ENCODE measurements around the gene LRRC36. TPM values are rescaled to one million over a fixed set of nuclear protein-coding genes. Genes with fewer than 3 reads are reported as not detected.

LRRC36 gene
- total RNA-seq, 1 donor from 2014 or later = 0.69 TPM

GRCh38 chr16:67398546-67399217, 72.1 kb downstream of the LRRC36 start:
- CTCF ChIA-PET = interaction anchor here (1.0 to 2.0 kb wide), 4 partner anchors 9 to 138 kb away, joined by 3 to 8 read pairs (median 7); no protein-coding TSS in a partner anchor
- no peak overlapping the region for H3K27ac Mint-ChIP-seq
- H3K27me3 Mint-ChIP-seq = peaks cover 12% of the 10 kb centered on the region
- no peak for ATAC-seq (ENCODE audit: low read depth)
- peaks cover 7% of the 10 kb centered on the region for H3K4me1 Mint-ChIP-seq
- POLR2A ChIA-PET = interaction anchor here (0.7 kb wide), 1 partner anchor 9 kb away, joined by 5 read pairs; no protein-coding TSS in a partner anchor
- no peak overlapping the region for H3K4me3 Mint-ChIP-seq
- no peak for TF ChIP-seq CTCF (IDR thresholded peaks at IDR 0.05)
- H3K9me3 Mint-ChIP-seq = no peaks in the 10 kb centered on the region
- no peaks in the 10 kb centered on the region for H3K36me3 Mint-ChIP-seq (ENCODE audit: low read depth)
- no peak for DNase-seq
- intact Hi-C loops (cut with micrococcal nuclease) = loop anchor here (1.0 kb wide), 4 partner anchors 49 to 421 kb away; partner anchors contain the start of gene PLEKHG4

GRCh38 chr16:67399218-67399733, 72.7 kb downstream of the LRRC36 start:
- DNase-seq = peak; percentile 55
- Mint-ChIP-seq H3K27ac (no peak overlapping the region), H3K27me3 (peaks cover 9% of the 10 kb centered on the region), H3K4me1 (peaks cover under 1% of the 10 kb centered on the region), H3K9me3 (no peaks in the 10 kb centered on the region), H3K36me3 (ENCODE audit: low read depth) (no peaks in the 10 kb centered on the region), H3K4me3 (no peak overlapping the region)
- ChIA-PET POLR2A (no interaction called here), CTCF (interaction anchor here (0.6 to 2.0 kb wide), 7 partner anchors 10 to 141 kb away, joined by 3 to 8 read pairs (median 4); no protein-coding TSS in a partner anchor)
- peak; percentile 82 for ATAC-seq (ENCODE audit: low read depth)
- intact Hi-C loops (cut with micrococcal nuclease) = loop anchor here (1.0 kb wide), 4 partner anchors 50 to 422 kb away; partner anchors contain the start of gene PLEKHG4
- peak; percentile 40 for TF ChIP-seq CTCF (IDR thresholded peaks at IDR 0.05)

GRCh38 chr16:67399749-67400704, 73.4 kb downstream of the LRRC36 start:
- ChIA-PET POLR2A (no interaction called here), CTCF (interaction anchor here (0.6 to 2.0 kb wide), 7 partner anchors 11 to 141 kb away, joined by 3 to 8 read pairs (median 4); no protein-coding TSS in a partner anchor)
- DNase-seq (no peak), ATAC-seq (ENCODE audit: low read depth) (no peak)
- Mint-ChIP-seq H3K27ac (no peak overlapping the region), H3K9me3 (no peaks in the 10 kb centered on the region), H3K4me3 (no peak overlapping the region), H3K27me3 (peaks cover 8% of the 10 kb centered on the region), H3K36me3 (ENCODE audit: low read depth) (no peaks in the 10 kb centered on the region), H3K4me1 (no peaks in the 10 kb centered on the region)
- intact Hi-C loops (cut with micrococcal nuclease) = loop anchor here (1.0 kb wide), 4 partner anchors 51 to 423 kb away; partner anchors contain the start of gene PLEKHG4
- TF ChIP-seq CTCF (IDR thresholded peaks at IDR 0.05) = no peak

GRCh38 chr16:67400901-67401300, 74.3 kb downstream of the LRRC36 start:
- no peak overlapping the region for H3K4me3 Mint-ChIP-seq
- no peak for TF ChIP-seq CTCF (IDR thresholded peaks at IDR 0.05)
- H3K36me3 Mint-ChIP-seq (ENCODE audit: low read depth) = no peaks in the 10 kb centered on the region
- intact Hi-C loops (cut with micrococcal nuclease) = no loop called here
- H3K9me3 Mint-ChIP-seq = no peaks in the 10 kb centered on the region
- ATAC-seq (ENCODE audit: low read depth) = no peak
- POLR2A ChIA-PET = no interaction called here
- CTCF ChIA-PET = interaction anchor here (1.5 to 2.0 kb wide), 2 partner anchors 54 to 141 kb away, joined by 4 to 7 read pairs; no protein-coding TSS in a partner anchor
- peaks cover 8% of the 10 kb centered on the region for H3K27me3 Mint-ChIP-seq
- no peaks in the 10 kb centered on the region for H3K4me1 Mint-ChIP-seq
- H3K27ac Mint-ChIP-seq = no peak overlapping the region
- no peak for DNase-seq

Measured in activated B cell treated with CpG ODN at 0.5 μM for 24 hours (primary cell).